ENCODE data around the gene KCNN4.

- TF ChIP-seq, protein P1, sequence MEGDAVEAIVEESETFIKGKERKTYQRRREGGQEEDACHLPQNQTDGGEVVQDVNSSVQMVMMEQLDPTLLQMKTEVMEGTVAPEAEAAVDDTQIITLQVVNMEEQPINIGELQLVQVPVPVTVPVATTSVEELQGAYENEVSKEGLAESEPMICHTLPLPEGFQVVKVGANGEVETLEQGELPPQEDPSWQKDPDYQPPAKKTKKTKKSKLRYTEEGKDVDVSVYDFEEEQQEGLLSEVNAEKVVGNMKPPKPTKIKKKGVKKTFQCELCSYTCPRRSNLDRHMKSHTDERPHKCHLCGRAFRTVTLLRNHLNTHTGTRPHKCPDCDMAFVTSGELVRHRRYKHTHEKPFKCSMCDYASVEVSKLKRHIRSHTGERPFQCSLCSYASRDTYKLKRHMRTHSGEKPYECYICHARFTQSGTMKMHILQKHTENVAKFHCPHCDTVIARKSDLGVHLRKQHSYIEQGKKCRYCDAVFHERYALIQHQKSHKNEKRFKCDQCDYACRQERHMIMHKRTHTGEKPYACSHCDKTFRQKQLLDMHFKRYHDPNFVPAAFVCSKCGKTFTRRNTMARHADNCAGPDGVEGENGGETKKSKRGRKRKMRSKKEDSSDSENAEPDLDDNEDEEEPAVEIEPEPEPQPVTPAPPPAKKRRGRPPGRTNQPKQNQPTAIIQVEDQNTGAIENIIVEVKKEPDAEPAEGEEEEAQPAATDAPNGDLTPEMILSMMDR (IDR thresholded peaks at IDR 0.05): no peak
- TF ChIP-seq POLR2AphosphoS5 (IDR thresholded peaks at IDR 0.05) (peak in 2 of 3 donors; percentile 28 to 29), POLR2A (IDR thresholded peaks at IDR 0.05) (no peak)
These were observed 46.3 kb upstream of the KCNN4 start, which contains the start of gene ZNF283 for GRCh38 chr19:43826787-43827754.

All from transverse colon (tissue), 4 donors.